HG02852 (cell line): ENCODE measurements around the gene SELENBP1.
A peak's percentile ranks its signal among the peaks of the same experiment; 100 is the strongest.
"Not testable (repeated sequence)": the region's sequence is repeated elsewhere in the genome, so short reads cannot be mapped to it uniquely, and the experiment has no call there.

Source experiments
- ATAC-seq: cut with Tn5 transposase; IDR thresholded peaks from one replicate; pipeline ENCODE4 v1.9.1; 2021; ENCODE audit warnings: mild to moderate bottlenecking, moderate library complexity; ENCODE audit not compliant: unreplicated experiment

The SELENBP1 gene

DNA sequence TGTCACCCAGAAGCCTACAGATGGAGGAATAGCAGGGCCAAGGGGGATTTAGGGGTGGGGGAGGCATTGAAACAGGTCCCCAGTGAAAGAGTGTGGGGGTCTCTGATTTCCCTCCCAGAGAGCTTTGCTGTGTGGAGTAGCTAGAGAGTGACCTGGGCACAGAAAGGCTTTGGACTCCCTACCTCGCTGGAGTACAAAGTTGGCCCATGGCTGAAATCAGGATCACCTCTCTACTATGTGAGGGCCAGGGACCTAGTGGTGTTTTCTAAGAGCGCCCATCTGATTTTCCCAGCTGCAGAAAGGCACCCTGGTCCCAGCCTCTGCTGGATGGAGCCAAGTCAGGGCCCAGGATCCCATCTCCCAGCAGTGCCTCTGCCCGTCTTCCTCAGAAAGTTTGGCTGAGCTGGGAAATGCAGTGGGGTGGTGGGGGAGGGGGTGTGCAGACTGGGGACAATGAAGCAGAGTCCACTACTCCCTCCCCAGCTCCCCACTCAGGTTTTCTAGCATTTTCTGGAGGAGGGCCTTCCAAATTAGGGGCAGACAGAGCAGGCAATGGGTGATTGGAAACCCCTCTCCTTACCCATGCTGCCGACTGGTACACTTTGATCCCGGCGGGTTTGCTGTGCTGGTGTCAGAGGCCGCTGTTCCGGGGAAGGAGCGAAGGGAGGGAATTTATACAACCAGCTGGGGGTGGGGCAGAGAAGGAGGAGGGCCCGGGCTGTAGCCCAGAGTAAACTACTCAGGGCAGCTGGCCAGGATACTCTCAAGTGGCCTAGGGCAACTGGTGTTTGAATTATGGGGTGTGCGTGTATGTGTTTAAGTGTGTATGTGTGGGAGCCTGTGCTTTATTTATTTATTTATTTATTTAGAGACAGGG lies at the start of gene SELENBP1:
TSS of gene SELENBP1 (minus strand) at position 648 of the 877 bp plus-strand sequence. CDS start at position 584, 64 bp downstream.
- no peak for ATAC-seq

DNA sequence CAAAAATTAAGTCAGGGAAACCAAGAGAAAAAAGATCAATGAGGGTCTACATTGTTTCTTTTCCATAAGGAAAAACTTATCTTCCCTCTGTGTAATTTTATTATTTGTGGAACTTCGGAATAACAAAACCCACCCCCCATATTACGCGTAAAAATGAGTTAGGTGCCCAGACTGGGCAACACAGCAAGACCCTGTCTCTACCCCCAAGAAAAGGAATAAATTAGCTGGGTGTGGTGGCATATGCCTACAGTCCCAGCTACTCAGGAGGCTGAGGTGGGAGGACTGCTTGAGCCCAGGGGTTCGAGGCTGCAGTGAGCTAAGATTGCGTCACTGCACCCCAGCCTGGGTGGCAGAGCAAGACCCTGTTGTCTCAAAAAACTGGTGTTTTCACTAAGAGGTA lies 47.3 kb upstream of the SELENBP1 start:
- ATAC-seq: no peak

DNA sequence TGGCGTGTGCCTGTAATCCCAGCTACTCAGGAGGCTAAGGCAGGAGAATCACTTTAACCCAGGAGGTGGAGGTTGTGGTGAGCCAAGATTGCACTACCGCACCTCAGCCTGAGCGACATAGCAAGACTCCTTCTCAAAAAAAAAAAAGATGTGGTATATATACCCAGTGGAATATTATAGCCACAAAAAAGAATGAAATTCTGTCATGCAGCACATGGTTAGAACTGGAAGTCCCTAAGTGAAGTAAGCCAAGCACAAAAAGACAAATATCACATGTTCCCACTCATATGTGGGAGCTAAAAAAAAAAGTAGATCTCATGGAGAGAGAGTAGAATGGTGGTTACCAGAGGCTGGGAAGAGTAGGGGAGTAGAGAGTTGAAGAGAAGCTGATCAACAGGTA lies 45.6 kb upstream of the SELENBP1 start:
- no peak for ATAC-seq

DNA sequence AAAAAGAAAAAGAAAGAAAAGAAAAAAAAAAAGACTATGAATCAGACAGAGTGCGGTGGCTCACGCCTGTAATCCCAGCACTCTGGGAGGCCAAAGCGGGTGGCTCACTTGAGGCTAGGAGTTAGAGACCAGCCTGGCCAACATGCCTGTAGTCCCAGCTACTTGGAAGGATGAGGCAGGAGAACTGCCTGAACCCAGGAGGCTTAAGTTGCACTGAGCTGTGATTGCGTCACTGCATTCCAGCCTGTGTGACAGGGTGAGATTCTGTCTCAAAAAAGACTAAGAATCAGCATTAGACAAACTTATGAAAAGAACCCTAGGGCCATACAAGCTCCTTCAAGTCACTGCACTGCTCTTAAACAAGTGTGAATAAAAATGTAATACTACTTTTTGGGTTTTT lies 43.7 kb upstream of the SELENBP1 start:
- no peak for ATAC-seq

DNA sequence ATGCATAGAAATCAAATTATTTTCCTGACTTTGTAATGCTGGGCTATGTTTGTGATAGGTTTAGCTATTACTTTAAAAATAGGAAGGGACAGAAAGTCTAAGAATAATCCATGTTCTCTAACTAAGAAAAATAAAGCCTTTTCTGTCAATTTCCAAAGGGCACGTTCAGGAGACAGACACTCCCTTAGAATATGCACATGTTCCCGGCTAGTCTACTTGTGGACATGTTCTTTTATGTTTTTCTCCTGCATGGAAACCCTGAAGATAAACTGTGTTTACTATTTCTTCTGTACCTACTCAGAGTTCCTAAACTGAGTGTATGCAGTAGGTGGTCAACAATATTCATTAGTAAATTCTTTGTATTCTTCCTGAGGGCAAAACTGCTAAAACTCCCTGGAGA lies 39.4 kb upstream of the SELENBP1 start:
- ATAC-seq: no peak

DNA sequence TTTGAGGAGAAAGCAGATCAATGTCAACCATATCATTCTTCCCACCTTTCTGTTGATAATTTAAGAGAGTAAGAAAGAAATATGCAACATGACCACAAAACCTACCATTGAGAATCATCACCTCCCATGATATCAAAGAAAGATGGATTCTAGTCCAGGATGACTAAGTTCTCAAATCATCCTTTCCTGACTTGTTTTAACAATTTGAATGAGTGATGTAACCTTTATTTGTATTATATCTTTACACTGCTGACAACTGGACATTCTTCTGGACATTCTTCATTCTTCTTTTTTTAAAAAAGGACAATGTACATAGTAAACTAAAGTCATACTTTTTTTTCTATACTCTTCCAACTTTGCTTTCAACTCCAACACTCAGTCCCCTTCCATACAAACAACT lies 36.4 kb upstream of the SELENBP1 start:
- ATAC-seq: no peak

DNA sequence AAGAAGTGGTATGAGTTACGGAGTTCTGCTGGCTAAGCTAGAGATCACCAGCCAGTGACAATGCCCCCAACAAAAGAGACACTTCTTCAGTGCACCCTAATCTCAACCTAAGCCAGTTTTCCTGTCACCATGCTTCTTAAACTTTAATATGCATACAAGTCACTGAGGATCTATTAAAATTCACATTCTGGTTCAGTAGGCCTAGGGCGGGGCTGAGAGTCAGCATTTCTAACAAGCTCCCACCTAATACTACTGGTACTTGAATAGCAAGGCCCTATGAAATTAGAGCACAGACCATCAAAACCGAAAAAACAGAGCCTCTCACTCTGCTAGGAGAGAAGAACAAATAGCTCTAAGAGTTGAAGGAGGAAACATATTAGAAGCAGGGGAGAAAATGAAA lies 34.8 kb upstream of the SELENBP1 start:
- no peak for ATAC-seq

DNA sequence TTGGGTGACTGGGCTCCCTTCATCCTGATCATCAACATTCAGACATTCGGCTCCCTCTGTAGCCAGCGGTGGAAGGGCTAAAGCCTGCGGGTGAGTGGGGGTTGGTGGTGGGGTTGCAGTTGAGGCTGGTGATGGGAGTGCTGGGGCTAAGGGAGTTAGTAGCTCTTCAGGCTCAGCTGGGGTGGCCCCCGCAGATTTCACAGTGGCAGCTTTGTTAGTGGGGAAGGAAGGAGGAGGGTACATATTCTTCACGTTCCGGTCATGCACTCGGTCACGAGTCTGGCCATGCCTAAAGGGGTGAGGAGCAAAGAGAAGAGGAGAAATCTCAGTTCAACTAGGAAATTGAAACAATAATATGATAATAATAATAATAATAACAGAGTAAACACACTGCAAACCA lies 33.7 kb upstream of the SELENBP1 start:
- no peak for ATAC-seq

DNA sequence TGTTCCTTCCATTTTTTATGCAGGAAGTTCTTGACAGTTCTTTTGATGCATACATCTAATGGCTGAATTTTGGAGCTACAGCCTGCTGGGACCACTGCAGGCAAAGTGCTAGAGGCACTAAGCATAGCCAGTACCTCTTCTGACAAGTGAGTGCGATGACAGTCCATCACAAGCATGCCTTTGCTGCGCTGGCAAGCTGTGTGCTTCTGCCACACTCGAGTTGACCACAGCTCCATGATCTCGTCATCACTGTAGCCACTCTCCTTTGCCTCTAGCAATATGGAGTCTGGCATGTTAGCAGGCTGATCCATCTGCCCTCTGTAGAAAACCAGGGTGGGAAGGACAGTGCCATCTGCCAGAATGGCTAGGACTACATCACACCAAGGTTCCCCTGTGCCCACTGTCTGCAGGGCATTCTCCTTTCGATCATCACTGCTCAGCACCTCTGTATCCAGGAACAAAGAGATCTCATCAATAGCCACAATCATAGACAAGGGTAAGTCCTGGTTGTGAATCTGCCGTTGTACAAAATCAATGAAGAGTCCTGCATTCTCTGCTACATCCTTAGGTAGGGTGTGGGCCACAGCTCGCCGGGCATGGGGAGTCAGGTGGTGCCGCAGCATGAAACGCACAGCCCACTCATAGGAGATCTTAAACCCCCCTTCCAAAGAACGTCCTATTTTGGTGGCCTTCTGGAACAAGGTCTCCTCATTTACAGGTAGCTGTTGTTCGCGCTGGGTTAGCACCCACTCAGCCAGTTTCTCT lies 32.9 kb upstream of the SELENBP1 start:
- no peak for ATAC-seq

DNA sequence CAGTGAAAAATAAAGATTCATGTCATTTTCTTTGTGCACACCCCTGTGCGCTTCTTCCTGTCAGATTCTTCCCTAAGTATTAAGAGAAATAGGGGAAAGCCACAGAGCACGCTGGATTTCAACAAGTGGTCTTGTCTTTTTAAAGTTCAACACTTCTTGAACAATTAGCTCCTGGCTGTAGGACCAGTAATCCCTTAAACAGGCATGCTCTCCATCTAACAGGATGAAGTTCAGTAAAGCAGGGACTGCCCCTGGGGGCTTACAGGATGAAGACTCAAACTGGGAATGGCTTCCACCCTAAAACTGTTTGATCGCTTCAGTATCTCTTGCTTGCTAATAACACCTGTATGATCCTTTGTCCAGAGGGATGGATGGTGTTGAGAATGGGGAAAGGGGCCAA lies 31.1 kb upstream of the SELENBP1 start:
- no peak for ATAC-seq

DNA sequence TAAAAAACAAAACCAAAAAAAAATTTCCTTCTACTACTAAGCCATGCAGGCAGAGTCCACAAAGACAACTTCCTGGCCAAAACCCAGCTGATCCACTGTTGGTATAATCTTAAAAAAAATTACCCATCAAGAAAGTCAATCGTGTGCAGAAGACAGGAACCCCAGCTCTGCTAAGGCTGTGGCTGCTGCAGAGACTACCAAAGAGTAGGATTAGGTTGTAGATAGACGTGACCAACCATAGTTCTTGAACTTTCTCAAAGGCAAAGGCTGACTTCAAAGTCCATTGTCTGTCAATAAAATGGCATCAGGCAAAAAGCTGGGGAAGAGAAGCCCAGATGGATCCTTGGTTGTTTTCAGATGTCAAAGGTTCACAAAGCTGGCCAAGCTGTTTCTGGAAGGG lies 30.3 kb upstream of the SELENBP1 start:
- no peak for ATAC-seq

DNA sequence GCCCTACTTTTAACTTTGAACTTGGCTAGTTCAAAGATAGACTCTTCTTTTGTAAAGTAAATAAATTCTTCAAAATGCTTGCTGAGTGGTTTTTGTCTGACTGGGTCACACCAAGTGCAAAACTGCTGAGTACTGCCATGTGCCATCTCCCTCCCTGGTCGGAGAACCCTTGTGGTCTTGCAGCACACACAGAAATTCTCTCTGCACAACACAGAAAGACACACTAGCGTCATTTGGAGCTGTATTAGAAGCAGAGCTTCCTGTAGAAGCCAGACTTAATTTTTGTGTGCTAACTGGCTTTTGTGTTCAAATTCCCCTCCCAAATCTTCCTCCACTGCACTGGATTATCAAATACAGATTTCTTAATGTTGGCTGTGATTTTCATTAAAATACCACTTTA lies 29.4 kb upstream of the SELENBP1 start:
- no peak for ATAC-seq

DNA sequence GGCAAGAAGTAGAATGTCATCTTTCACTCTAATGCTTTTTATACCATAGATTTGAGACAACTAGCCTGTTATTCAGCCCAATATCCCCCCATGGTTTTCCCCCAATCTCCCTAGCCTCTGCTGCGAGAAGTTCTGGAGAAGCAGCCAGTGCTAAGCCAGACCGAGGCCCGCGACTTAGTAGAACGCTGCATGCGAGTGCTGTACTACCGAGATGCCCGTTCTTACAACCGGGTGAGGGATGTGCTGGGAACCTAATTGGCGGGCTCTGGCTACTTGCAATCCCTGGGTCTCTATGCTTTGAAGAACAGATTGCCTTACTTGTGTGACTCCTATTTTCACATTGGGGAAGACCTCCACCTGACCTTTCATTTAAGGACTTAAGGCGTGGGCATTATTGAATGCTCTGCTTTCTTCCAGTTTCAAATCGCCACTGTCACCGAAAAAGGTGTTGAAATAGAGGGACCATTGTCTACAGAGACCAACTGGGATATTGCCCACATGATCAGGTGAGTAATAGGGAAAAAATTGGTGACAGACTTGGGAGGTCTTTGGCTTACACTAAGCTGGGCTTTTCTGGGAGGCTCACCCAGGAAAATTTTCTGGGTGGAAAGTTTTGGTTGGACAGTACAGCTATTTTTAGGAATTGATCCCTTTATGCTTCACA lies 28.8 kb upstream of the SELENBP1 start:
- ATAC-seq: no peak

DNA sequence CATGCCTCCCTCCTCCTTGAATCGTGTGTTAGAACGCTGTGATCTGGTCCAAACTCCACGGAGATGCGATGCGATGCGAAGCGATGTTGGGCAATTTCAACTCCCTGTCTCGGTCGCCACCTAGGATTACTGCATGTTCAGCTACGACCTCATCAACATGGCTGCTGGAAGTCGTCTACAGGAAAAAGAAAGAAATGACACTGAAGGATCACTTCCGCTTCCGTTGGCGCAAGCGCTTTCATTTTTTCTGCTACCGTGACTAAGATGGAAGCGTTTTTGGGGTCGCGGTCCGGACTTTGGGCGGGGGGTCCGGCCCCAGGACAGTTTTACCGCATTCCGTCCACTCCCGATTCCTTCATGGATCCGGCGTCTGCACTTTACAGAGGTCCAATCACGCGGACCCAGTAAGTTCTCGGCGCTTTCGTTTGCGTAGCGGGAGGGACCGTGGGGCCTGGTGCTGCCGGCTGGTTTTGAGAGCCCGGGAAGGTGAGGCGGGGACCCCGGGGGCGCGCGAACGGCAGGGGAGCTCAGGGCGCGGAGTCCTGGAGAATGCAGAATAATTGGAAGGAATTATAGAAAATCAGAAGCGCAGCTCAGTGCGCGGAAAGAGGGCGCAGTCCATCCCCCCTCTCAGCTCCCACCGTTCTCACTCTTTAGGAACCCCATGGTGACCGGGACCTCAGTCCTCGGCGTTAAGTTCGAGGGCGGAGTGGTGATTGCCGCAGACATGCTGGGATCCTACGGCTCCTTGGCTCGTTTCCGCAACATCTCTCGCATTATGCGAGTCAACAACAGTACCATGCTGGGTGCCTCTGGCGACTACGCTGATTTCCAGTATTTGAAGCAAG lies 27.0 kb upstream of the SELENBP1 start, which contains the start of gene PSMB4:
TSS of gene PSMB4 (plus strand) at position 250 of the 848 bp plus-strand sequence. CDS start at position 265, 15 bp downstream.
- ATAC-seq: peak; percentile 83

DNA sequence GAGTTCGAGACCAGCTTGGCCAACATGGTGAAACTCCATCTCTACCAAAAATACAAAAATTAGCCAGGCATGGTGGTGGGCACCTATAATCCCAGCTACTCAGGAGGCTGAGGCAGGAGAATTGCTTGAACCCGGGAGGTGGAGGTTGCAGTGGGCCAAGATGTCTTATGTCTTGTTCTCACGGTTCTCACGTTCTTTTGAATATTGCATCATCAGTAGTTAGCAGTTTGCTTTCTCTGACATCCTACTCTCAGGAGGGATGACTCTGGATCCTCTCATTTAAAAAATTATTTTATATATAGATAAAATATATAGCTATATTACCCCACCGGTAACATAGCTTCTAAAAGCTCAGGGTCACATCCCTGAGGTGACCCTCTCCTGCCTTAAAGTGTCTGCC lies 23.8 kb upstream of the SELENBP1 start:
- not testable (repeated sequence) for ATAC-seq

DNA sequence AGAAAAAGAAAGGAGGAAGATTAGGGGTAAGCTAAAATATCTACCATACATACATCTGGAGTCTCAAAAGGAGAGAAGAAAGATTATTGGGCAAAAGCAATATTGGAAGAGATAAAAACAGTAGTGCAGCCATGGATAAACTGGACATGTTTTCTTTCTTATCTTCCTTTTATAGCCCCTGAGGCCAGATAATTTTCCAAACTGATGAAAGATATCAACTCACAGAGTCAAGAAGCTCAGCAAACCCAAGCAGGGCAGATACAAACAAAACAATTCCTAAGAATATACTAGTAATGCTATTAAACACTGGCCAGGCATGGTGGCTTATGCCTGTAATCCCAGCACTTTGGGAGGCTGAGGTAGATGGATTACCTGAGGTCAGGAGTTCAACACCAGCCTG lies 21.1 kb upstream of the SELENBP1 start:
- no peak for ATAC-seq

DNA sequence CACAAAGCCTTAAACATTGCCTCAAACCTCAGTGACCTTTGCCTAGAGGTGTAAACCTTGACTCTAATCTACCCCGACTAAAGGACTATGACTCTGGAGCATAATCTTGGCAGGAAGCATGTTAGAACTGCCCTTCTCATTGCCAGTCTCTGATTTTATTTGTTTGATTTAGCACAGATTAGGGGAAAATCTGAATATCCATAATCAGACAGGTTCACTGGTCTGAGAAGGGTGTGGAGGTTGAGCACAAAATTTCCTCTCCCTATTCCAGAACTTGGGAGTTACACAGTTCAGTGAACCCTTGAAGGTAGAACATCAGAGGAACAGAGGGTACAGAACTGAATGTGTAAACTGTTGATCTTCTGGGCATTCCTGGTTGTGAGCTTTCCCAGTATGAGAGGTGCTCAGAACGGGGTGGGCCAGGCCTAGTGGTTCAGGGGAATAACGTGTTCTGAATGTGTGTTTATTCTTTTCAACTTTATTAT lies 18.6 kb upstream of the SELENBP1 start:
- ATAC-seq: no peak

DNA sequence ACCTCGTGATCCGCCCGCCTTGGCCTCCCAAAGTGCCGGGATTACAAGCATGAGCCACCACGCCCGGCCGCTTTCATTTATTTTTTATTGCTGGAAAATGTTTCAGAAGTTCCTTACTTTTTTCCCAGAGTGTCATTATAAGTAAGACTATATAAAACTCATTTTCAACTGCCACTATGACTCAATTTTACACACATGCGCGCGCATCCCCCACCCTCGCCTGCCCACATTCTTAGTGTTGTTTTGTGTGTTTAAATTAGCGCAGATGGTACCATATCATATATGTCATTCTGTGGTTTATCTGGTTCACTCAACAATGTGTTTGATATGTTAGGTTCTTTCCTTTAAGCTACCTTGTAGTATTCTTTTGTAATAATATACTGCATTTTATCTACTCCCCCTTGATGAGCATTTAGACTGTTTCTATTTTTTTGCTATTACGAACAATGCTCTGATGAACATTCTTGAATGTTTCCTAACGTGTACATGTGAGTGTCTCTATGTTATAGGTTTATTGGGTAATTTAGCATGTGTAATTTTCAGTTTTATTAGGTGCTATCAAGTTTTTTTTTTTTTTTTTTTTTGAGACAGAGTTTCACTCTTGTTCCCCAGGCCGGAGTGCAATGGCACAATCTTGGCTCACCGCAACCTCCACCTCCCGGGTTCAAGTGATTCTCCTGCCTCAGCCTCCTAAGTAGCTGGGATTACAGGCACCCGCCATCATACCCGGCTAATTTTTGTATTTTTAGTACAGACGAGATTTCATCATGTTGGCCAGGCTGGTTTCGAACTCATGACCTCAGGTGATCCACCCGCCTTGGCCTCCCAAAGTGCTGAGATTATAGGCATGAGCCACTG lies 17.9 kb upstream of the SELENBP1 start:
- not testable (repeated sequence) for ATAC-seq

DNA sequence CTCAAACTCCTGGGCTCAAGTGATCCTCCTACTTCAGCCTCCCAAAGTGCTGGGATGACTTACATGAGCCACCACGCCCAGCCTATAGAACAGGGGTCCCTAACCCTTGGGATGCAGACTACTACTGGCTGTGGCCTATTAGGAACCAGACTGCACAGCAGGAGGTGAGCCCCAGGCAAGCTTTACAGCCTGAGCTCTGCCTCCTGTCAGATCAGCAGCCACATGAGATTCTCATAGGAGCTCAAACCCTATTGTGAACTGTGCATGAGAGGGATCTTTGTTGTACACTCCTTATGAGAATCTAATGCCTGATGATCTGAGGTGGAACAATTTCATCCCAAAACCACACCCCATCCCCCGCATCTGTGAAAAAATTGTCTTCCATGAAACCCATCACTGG lies 13.5 kb upstream of the SELENBP1 start:
- ATAC-seq: no peak
